Left lung (tissue), 10 donors: Measurements from ENCODE around the gene HINT2. TPM values are rescaled to one million over a fixed set of nuclear protein-coding genes. Genes with fewer than 3 reads are reported as not detected.

Experiments
- ATAC-seq: fragments of 200-7000 bp; cut with Tn5 transposase; one replicate; pipeline ENCODE4 v1.9.1; 2020; ENCODE audit warnings: moderate library complexity
- DNase-seq, 4 donors: peaks; one replicate each; pipeline ENCODE4 v3.0.0-alpha.2; 2013 to 2020
- H3K27ac ChIP-seq, 2 donors: fragments of 200-600 bp; sonication (generic) in 1 of 2; one replicate each; pipeline versions ENCODE4 v1.5.0 to v1.8.0; 2020 to 2021
- H3K27me3 ChIP-seq, 2 donors: fragments of 200-600 bp; sonication (generic) in 1 of 2; one replicate each; pipeline versions ENCODE4 v1.5.0 to v1.8.0; 2020 to 2021
- H3K36me3 ChIP-seq, 2 donors: fragments of 200-600 bp; sonication (generic) in 1 of 2; one replicate each; pipeline versions ENCODE4 v1.5.0 to v1.8.0; 2020 to 2021
- H3K4me1 ChIP-seq, 2 donors: fragments of 200-600 bp; one replicate each; pipeline ENCODE4 v1.8.0; 2021
- H3K4me3 ChIP-seq, 2 donors: fragments of 200-600 bp; sonication (generic) in 1 of 2; one replicate each; pipeline versions ENCODE4 v1.5.0 to v1.8.0; 2020 to 2021; ENCODE audit warnings: mild to moderate bottlenecking in 1 of 2
- H3K9me3 ChIP-seq, 2 donors: fragments of 200-600 bp; sonication (generic) in 1 of 2; one replicate each; pipeline versions ENCODE4 v1.5.0 to v1.8.0; 2020 to 2021
- CTCF ChIP-seq, 2 donors: fragments of 200-600 bp; sonication (generic) in 1 of 2; IDR thresholded peaks; one replicate each; pipeline versions ENCODE4 v1.5.0 to v1.8.0; 2021; ENCODE audit warnings: antibody characterized with exemption in 2 of 2
- intact Hi-C, 2 donors: fragments of 100-400 bp; cut with DNase I; formaldehyde crosslinking; loops; one replicate each; pipeline versions ENCODE4 v1.11.2 to v1.14.2; 2022
- polyA plus RNA-seq, 6 donors: library from polyadenylated mRNA; unstranded; fragments of 120-200 nt; gene quantifications; one replicate each; pipeline ENCODE4 v1.2.1, GENCODE V29; 2013; ENCODE audit not compliant: insufficient read length in 6 of 6
- total RNA-seq, 2 donors: library from RNA; stranded (reverse); fragmentation: NEBNext Ultra II Directional; extraction: Animal tissue kit (Norgen Biotek cat#: 25700); gene quantifications; one replicate each; pipeline ENCODE4 v1.2.1, GENCODE V29; 2021
- donor health status: DM: no; HTN: yes; CAD: no.
- donor health status: DM: no; HTN: no; CAD: no.

The HINT2 gene
- total and polyA plus RNA-seq, 8 donors: 26.3 to 45.3 (median 32.9) TPM

GRCh38 chr9:35766997-35767396, 47.8 kb downstream of the HINT2 start:
- H3K4me1 ChIP-seq: peaks cover 14 to 16% of the 10 kb centered on the region in 2 donors
- H3K36me3 ChIP-seq: no peaks in the 10 kb centered on the region
- no peaks in the 10 kb centered on the region for H3K9me3 ChIP-seq
- intact Hi-C loops: no loop called here
- H3K4me3 ChIP-seq: no peak overlapping the region
- no peaks in the 10 kb centered on the region for H3K27me3 ChIP-seq
- DNase-seq: no peak
- ATAC-seq: no peak
- no peak for TF ChIP-seq CTCF (IDR thresholded peaks at IDR 0.05)
- H3K27ac ChIP-seq: no peak overlapping the region

GRCh38 chr9:35763803-35764202, 51.0 kb downstream of the HINT2 start:
- Histone ChIP-seq H3K27ac (no peak overlapping the region), H3K4me3 (no peak overlapping the region), H3K4me1 (peaks cover 0 to 5% of the 10 kb centered on the region in 2 donors), H3K36me3 (no peaks in the 10 kb centered on the region), H3K27me3 (no peaks in the 10 kb centered on the region), H3K9me3 (no peaks in the 10 kb centered on the region)
- intact Hi-C loops: no loop called here
- TF ChIP-seq CTCF (IDR thresholded peaks at IDR 0.05): no peak
- ATAC-seq (no peak), DNase-seq (no peak)

- Histone ChIP-seq H3K4me3 (no peak overlapping the region), H3K9me3 (no peaks in the 10 kb centered on the region), H3K27me3 (no peaks in the 10 kb centered on the region), H3K4me1 (peaks cover 0 to 11% of the 10 kb centered on the region in 2 donors), H3K36me3 (no peaks in the 10 kb centered on the region), H3K27ac (no peak overlapping the region)
- intact Hi-C loops: no loop called here
- no peak for TF ChIP-seq CTCF (IDR thresholded peaks at IDR 0.05)
- ATAC-seq (no peak), DNase-seq (no peak)
Measured at GRCh38 chr9:35763181-35763580, 51.7 kb downstream of the HINT2 start.

Other genes starting within 250 kb of the HINT2 start
- 10 to 100 TPM; 40.6 to 44.6 TPM for gene TESK1, start 209.8 kb downstream of the HINT2 start, total RNA-seq
- 10 to 100 TPM; 30.8 to 44.2 (median 39.8) TPM for gene TESK1, start 209.8 kb downstream of the HINT2 start, polyA plus RNA-seq
- gene CD72, start 196.6 kb downstream of the HINT2 start, total RNA-seq: 1 to 10 TPM; 3.4 to 4.0 TPM
- 1 to 10 TPM; 3.2 to 4.3 (median 3.7) TPM for gene CD72, start 196.6 kb downstream of the HINT2 start, polyA plus RNA-seq
- 1 to 10 TPM in 1 of 2 donors, under 1 TPM in 1; 0.99 to 2.4 TPM for gene SIT1, start 164.1 kb downstream of the HINT2 start, total RNA-seq
- gene SIT1, start 164.1 kb downstream of the HINT2 start, polyA plus RNA-seq: under 1 TPM; 0.27 to 0.65 (median 0.45) TPM
- gene RMRP, start 157.0 kb downstream of the HINT2 start, total RNA-seq: over 10,000 TPM; 27,227 to 27,465 TPM
- not detected for gene RMRP, start 157.0 kb downstream of the HINT2 start, polyA plus RNA-seq
- 10 to 100 TPM; 24.7 to 25.6 TPM for gene CCDC107, start 156.8 kb downstream of the HINT2 start, total RNA-seq
- 10 to 100 TPM in 5 of 6 donors, 1 to 10 TPM in 1; 9.2 to 18.2 (median 11.3) TPM for gene CCDC107, start 156.8 kb downstream of the HINT2 start, polyA plus RNA-seq
- gene ARHGEF39, start 149.8 kb downstream of the HINT2 start, total RNA-seq: 1 to 10 TPM; 1.5 to 3.1 TPM
- gene ARHGEF39, start 149.8 kb downstream of the HINT2 start, polyA plus RNA-seq: 10 to 100 TPM in 4 of 6 donors, 1 to 10 TPM in 2; 7.6 to 17.7 (median 11.2) TPM
- under 1 TPM in 1 of 2 donors, not detected in 1; 0.26 TPM for gene CA9, start 141.1 kb downstream of the HINT2 start, total RNA-seq
- gene CA9, start 141.1 kb downstream of the HINT2 start, polyA plus RNA-seq: 1 to 10 TPM in 4 of 6 donors, under 1 TPM in 2; 0.86 to 1.8 (median 1.3) TPM
- 100 to 1,000 TPM; 145 to 211 TPM for gene TPM2, start 125.1 kb downstream of the HINT2 start, total RNA-seq
- 100 to 1,000 TPM; 167 to 261 (median 192) TPM for gene TPM2, start 125.1 kb downstream of the HINT2 start, polyA plus RNA-seq
- 100 to 1,000 TPM; 314 to 471 TPM for gene TLN1, start 82.8 kb downstream of the HINT2 start, total RNA-seq
- 100 to 1,000 TPM; 152 to 206 (median 174) TPM for gene TLN1, start 82.8 kb downstream of the HINT2 start, polyA plus RNA-seq
- gene CREB3, start 82.4 kb downstream of the HINT2 start, total RNA-seq: 10 to 100 TPM; 39.3 to 42.4 TPM
- 10 to 100 TPM; 31.2 to 42.3 (median 38.7) TPM for gene CREB3, start 82.4 kb downstream of the HINT2 start, polyA plus RNA-seq
- gene GBA2, start 65.8 kb downstream of the HINT2 start, total RNA-seq: 10 to 100 TPM; 63.3 to 71.4 TPM
- 100 to 1,000 TPM in 1 of 6 donors, 10 to 100 TPM in 5; 85.7 to 113 (median 95.2) TPM for gene GBA2, start 65.8 kb downstream of the HINT2 start, polyA plus RNA-seq
- 10 to 100 TPM; 26.9 to 30.3 TPM for gene RGP1, start 65.8 kb downstream of the HINT2 start, total RNA-seq
- 10 to 100 TPM; 23.0 to 32.1 (median 29.5) TPM for gene RGP1, start 65.8 kb downstream of the HINT2 start, polyA plus RNA-seq
- 1 to 10 TPM in 1 of 2 donors, not detected in 1; 1.1 TPM for gene MSMP, start 60.8 kb downstream of the HINT2 start, total RNA-seq
- 1 to 10 TPM in 1 of 6 donors, not detected in 5; 1.2 TPM for gene MSMP, start 60.8 kb downstream of the HINT2 start, polyA plus RNA-seq
- 10 to 100 TPM; 17.6 to 21.9 TPM for gene NPR2, start 23.5 kb downstream of the HINT2 start, total RNA-seq
- gene NPR2, start 23.5 kb downstream of the HINT2 start, polyA plus RNA-seq: 10 to 100 TPM; 40.9 to 58.6 (median 47.9) TPM
- gene SPAG8, start 2.8 kb downstream of the HINT2 start, total RNA-seq: 1 to 10 TPM; 1.8 to 6.2 TPM
- 10 to 100 TPM in 3 of 6 donors, 1 to 10 TPM in 3; 6.1 to 13.8 (median 9.3) TPM for gene SPAG8, start 2.8 kb downstream of the HINT2 start, polyA plus RNA-seq
- not detected for gene FAM221B, start 13.7 kb upstream of the HINT2 start, total RNA-seq
- under 1 TPM; 0.24 to 0.90 (median 0.39) TPM for gene FAM221B, start 13.7 kb upstream of the HINT2 start, polyA plus RNA-seq
- gene TMEM8B, start 14.2 kb upstream of the HINT2 start, total RNA-seq: 10 to 100 TPM in 1 of 2 donors, 1 to 10 TPM in 1; 6.4 to 12.7 TPM
- gene TMEM8B, start 14.2 kb upstream of the HINT2 start, polyA plus RNA-seq: 10 to 100 TPM; 25.3 to 30.7 (median 27.2) TPM
- not detected for gene OR13J1, start 55.4 kb upstream of the HINT2 start, total RNA-seq
- under 1 TPM in 1 of 6 donors, not detected in 5; 0.10 TPM for gene OR13J1, start 55.4 kb upstream of the HINT2 start, polyA plus RNA-seq
- gene HRCT1, start 91.2 kb upstream of the HINT2 start, total RNA-seq: 1 to 10 TPM; 3.1 TPM
- gene HRCT1, start 91.2 kb upstream of the HINT2 start, polyA plus RNA-seq: under 1 TPM in 5 of 6 donors, not detected in 1; 0.29 to 0.80 (median 0.55) TPM
- gene SPAAR, start 94.4 kb upstream of the HINT2 start, total RNA-seq: 1 to 10 TPM; 5.4 to 6.8 TPM
- 1 to 10 TPM; 2.9 to 4.2 (median 3.4) TPM for gene SPAAR, start 94.4 kb upstream of the HINT2 start, polyA plus RNA-seq
- under 1 TPM in 1 of 2 donors, not detected in 1; 0.32 TPM for gene OR2S2, start 143.1 kb upstream of the HINT2 start, total RNA-seq
- not detected for gene OR2S2, start 143.1 kb upstream of the HINT2 start, polyA plus RNA-seq
- 10 to 100 TPM; 18.5 to 20.7 TPM for gene RECK, start 221.9 kb upstream of the HINT2 start, total RNA-seq
- gene RECK, start 221.9 kb upstream of the HINT2 start, polyA plus RNA-seq: 10 to 100 TPM; 22.0 to 23.7 (median 23.0) TPM